HG02885 (cell line): ENCODE measurements around the gene INTS11.
"Not testable (repeated sequence)": the region's sequence is repeated elsewhere in the genome, so short reads cannot be mapped to it uniquely, and the experiment has no call there.

ENCODE experiments used
- ATAC-seq: cut with Tn5 transposase; IDR thresholded peaks from one replicate; pipeline ENCODE4 v1.9.1; 2021; ENCODE audit warnings: mild to moderate bottlenecking; ENCODE audit not compliant: unreplicated experiment, poor library complexity

Gene INTS11

GRCh38 chr1:1316199-1316598, 8.3 kb downstream of the INTS11 start:
- not testable (repeated sequence) for ATAC-seq

GRCh38 chr1:1315435-1315954, 9.0 kb downstream of the INTS11 start:
- no peak for ATAC-seq

GRCh38 chr1:1314678-1315335, 9.7 kb downstream of the INTS11 start:
- no peak for ATAC-seq

GRCh38 chr1:1314237-1314586, 10.2 kb downstream of the INTS11 start:
- ATAC-seq = no peak

GRCh38 chr1:1313500-1314236, 10.8 kb downstream of the INTS11 start:
- no peak for ATAC-seq

- ATAC-seq = no peak
Measured at GRCh38 chr1:1312450-1313314, 11.8 kb downstream of the INTS11 start.

GRCh38 chr1:1311107-1312104, 13.1 kb downstream of the INTS11 start:
- ATAC-seq = no peak

- no peak for ATAC-seq
Measured at GRCh38 chr1:1310476-1311053, 13.9 kb downstream of the INTS11 start.

GRCh38 chr1:1310109-1310385, 14.4 kb downstream of the INTS11 start:
- no peak for ATAC-seq

GRCh38 chr1:1309251-1310108, 15.0 kb downstream of the INTS11 start:
- no peak for ATAC-seq

- ATAC-seq = no peak
Measured at GRCh38 chr1:1308756-1309250, 15.7 kb downstream of the INTS11 start.

GRCh38 chr1:1307923-1308755, 16.3 kb downstream of the INTS11 start, which contains the start of the genes ACAP3 and PUSL1:
Gene ACAP3 (minus strand): TSS chr1:1307930. CDS start chr1:1307815, 115 bp downstream.
Gene PUSL1 (plus strand): TSS chr1:1308597. CDS start chr1:1308644, 47 bp downstream.
- peak; percentile 69 for ATAC-seq

GRCh38 chr1:1307261-1307922, 17.1 kb downstream of the INTS11 start:
- ATAC-seq = peak; percentile 4

GRCh38 chr1:1306661-1307260, 17.7 kb downstream of the INTS11 start:
- ATAC-seq = no peak

- ATAC-seq = no peak
Measured at GRCh38 chr1:1306070-1306660, 18.3 kb downstream of the INTS11 start.
